BJ (cell line): ENCODE results near the gene NFATC1. TPM values are rescaled to one million over a fixed set of nuclear protein-coding genes. Genes with fewer than 3 reads are reported as not detected.

Experiments used
- CTCF ChIA-PET: fragments of 350-600 bp; formaldehyde crosslinking; extraction: SDS; loops from one replicate; lab custom pipeline; 2021; ENCODE audit warnings: antibody characterized with exemption, inconsistent platforms; lab: Yijun Ruan, JAX
- POLR2A ChIA-PET: fragments of 300-600 bp; sonication (Branson Sonifier 250); formaldehyde crosslinking; extraction: SDS; loops from one replicate; lab custom pipeline; 2021; ENCODE audit warnings: antibody characterized with exemption; lab: Charles Lee
- DNase-seq: peaks from one replicate; pipeline ENCODE4 v3.0.0-alpha.2; 2011; ENCODE audit warnings: low read depth
- H3K27me3 ChIP-seq: 2 replicates; pipeline ENCODE4 v1.6.0; 2011; ENCODE audit warnings: low read length; ENCODE audit not compliant: control insufficient read depth, insufficient read depth
- H3K36me3 ChIP-seq: 2 replicates; pipeline ENCODE4 v1.5.1; 2011; ENCODE audit warnings: low read length; ENCODE audit not compliant: control insufficient read depth, insufficient read depth
- H3K4me3 ChIP-seq: 2 replicates; pipeline ENCODE4 v1.5.1; 2011; ENCODE audit warnings: low read depth, mild to moderate bottlenecking, control low read depth, low read length
- CTCF ChIP-seq: IDR thresholded peaks from 2 replicates; pipeline ENCODE4 v1.5.1; 2011; ENCODE audit warnings: low read depth, mild to moderate bottlenecking, control low read depth, inconsistent platforms, low read length, moderate library complexity; ENCODE audit not compliant: insufficient read depth
- polyA plus RNA-seq: library from polyadenylated mRNA; depleted of rRNA; stranded (reverse); fragments of >200 nt; gene quantifications from 2 replicates; pipeline ENCODE4 v1.2.3, GENCODE V29; 2011

Gene NFATC1
- polyA plus RNA-seq, 1 experiment: 1.2 TPM

- no peak for TF ChIP-seq CTCF
Observed at GRCh38 chr18:79371561-79372121, 24.1 kb upstream of the NFATC1 start.

GRCh38 chr18:79372461-79372860 lies 23.3 kb upstream of the NFATC1 start:
- ChIA-PET CTCF (no interaction called here), POLR2A (no interaction called here)
- no peaks in the 10 kb centered on the region for H3K27me3 ChIP-seq
- no peak for DNase-seq
- no peak overlapping the region for H3K4me3 ChIP-seq
- H3K36me3 ChIP-seq: peaks cover 5% of the 10 kb centered on the region
- TF ChIP-seq CTCF: no peak

More at GRCh38 chr18:79371561-79372121, 24.1 kb upstream of the NFATC1 start:
- no peak for DNase-seq
- Histone ChIP-seq H3K27me3 (no peaks in the 10 kb centered on the region), H3K36me3 (peaks cover 2% of the 10 kb centered on the region), H3K4me3 (no peak overlapping the region)
- ChIA-PET CTCF (interaction anchor here (1.7 kb wide), 1 partner anchor 8 kb away, joined by 7 read pairs; no protein-coding TSS in a partner anchor), POLR2A (interaction anchor here (0.6 kb wide), 1 partner anchor 273 kb away, joined by 3 read pairs; no protein-coding TSS in a partner anchor)

GRCh38 chr18:79372991-79373390 lies 22.7 kb upstream of the NFATC1 start:
- Histone ChIP-seq H3K4me3 (no peak overlapping the region), H3K27me3 (no peaks in the 10 kb centered on the region), H3K36me3 (peaks cover 5% of the 10 kb centered on the region)
- no peak for DNase-seq
- ChIA-PET POLR2A (interaction anchor here (0.6 kb wide), 1 partner anchor 304 kb away, joined by 11 read pairs; the partner anchor contains the start of gene ATP9B), CTCF (interaction anchor here (0.8 to 13.9 kb wide), 2 partner anchors 11 to 157 kb away, joined by 3 to 190 read pairs; no protein-coding TSS in a partner anchor)
- TF ChIP-seq CTCF: no peak

- no peak for TF ChIP-seq CTCF
- ChIA-PET POLR2A (no interaction called here), CTCF (interaction anchor here (0.8 to 13.9 kb wide), 2 partner anchors 10 to 156 kb away, joined by 3 to 190 read pairs; no protein-coding TSS in a partner anchor)
- Histone ChIP-seq H3K4me3 (no peak overlapping the region), H3K27me3 (no peaks in the 10 kb centered on the region), H3K36me3 (peaks cover 3% of the 10 kb centered on the region)
- DNase-seq: no peak
Observed at GRCh38 chr18:79373736-79374135, 22.0 kb upstream of the NFATC1 start.

GRCh38 chr18:79374408-79375171 lies 21.1 kb upstream of the NFATC1 start:
- Histone ChIP-seq H3K4me3 (no peak overlapping the region), H3K36me3 (peaks cover 3% of the 10 kb centered on the region; the same call in 1 of the 2 replicates), H3K27me3 (no peaks in the 10 kb centered on the region)
- no peak for TF ChIP-seq CTCF
- CTCF ChIA-PET: interaction anchor here (0.9 to 13.9 kb wide), 3 partner anchors 10 to 156 kb away, joined by 4 to 190 read pairs (median 4); no protein-coding TSS in a partner anchor
- no peak for DNase-seq
- POLR2A ChIA-PET: no interaction called here
